Mesendoderm (in vitro differentiated cells): ENCODE results near the gene ALOX15.
A peak's percentile ranks its signal among the peaks of the same experiment; 100 is the strongest.

ENCODE experiments used
- DNase-seq: peaks from one replicate; pipeline ENCODE4 v3.0.0; 2013
- H2AK5ac ChIP-seq: 2 replicates; pipeline ENCODE4 v1.6.1; 2013; ENCODE audit warnings: low read length, inconsistent platforms
- H2BK120ac ChIP-seq: 2 replicates; pipeline ENCODE4 v1.6.1; 2013; ENCODE audit warnings: low read depth, mild to moderate bottlenecking, low read length, moderate library complexity, mixed read lengths
- H2BK15ac ChIP-seq: replicated peaks from 2 replicates; pipeline ENCODE4 v1.6.1; 2013; ENCODE audit warnings: low read depth, mild to moderate bottlenecking, moderate library complexity
- H2BK5ac ChIP-seq: 2 replicates; pipeline ENCODE4 v1.6.1; 2013; ENCODE audit warnings: low read length, inconsistent platforms
- H3K18ac ChIP-seq: 2 replicates; pipeline ENCODE4 v1.6.1; 2013; ENCODE audit warnings: mild to moderate bottlenecking, low read length, mixed read lengths
- H3K23ac ChIP-seq: one replicate; pipeline ENCODE4 v1.6.1; 2013; ENCODE audit warnings: low read length
- H3K27ac ChIP-seq: 2 replicates; pipeline ENCODE4 v1.5.1; 2013; ENCODE audit warnings: low read depth, mild to moderate bottlenecking, inconsistent platforms, low read length, moderate library complexity
- H3K27me3 ChIP-seq: 2 replicates; pipeline ENCODE4 v1.6.1; 2013; ENCODE audit warnings: low read length, control low read depth, mild to moderate bottlenecking, inconsistent platforms; ENCODE audit not compliant: insufficient read depth, poor library complexity
- H3K36me3 ChIP-seq: 2 replicates; pipeline ENCODE4 v1.6.1; 2013; ENCODE audit warnings: low read length, inconsistent platforms; ENCODE audit not compliant: control insufficient read depth, insufficient read depth
- H3K4ac ChIP-seq: one replicate; pipeline ENCODE4 v1.6.1; 2013; ENCODE audit warnings: low read depth, mild to moderate bottlenecking, low read length, moderate library complexity
- H3K4me1 ChIP-seq: 2 replicates; pipeline ENCODE4 v1.6.1; 2013; ENCODE audit warnings: low read depth, low read length, inconsistent platforms; ENCODE audit not compliant: control insufficient read depth
- H3K4me2 ChIP-seq: 2 replicates; pipeline ENCODE4 v1.6.1; 2013; ENCODE audit warnings: low read length
- H3K4me3 ChIP-seq: 2 replicates; pipeline ENCODE4 v1.5.1; 2013; ENCODE audit warnings: mild to moderate bottlenecking, low read length
- H3K56ac ChIP-seq: one replicate; pipeline ENCODE4 v1.6.1; 2013; ENCODE audit warnings: low read length
- H3K79me1 ChIP-seq: 2 replicates; pipeline ENCODE4 v1.6.1; 2013; ENCODE audit warnings: low read length, inconsistent platforms
- H3K79me2 ChIP-seq: 2 replicates; pipeline ENCODE4 v1.6.1; 2013; ENCODE audit warnings: mild to moderate bottlenecking, low read length; ENCODE audit not compliant: control insufficient read depth, insufficient read depth
- H3K9ac ChIP-seq: 2 replicates; pipeline ENCODE4 v1.6.1; 2013; ENCODE audit warnings: low read length, inconsistent platforms
- H4K5ac ChIP-seq: one replicate; pipeline ENCODE4 v1.6.1; 2013; ENCODE audit warnings: low read length
- H4K8ac ChIP-seq: one replicate; pipeline ENCODE4 v1.6.1; 2013; ENCODE audit warnings: low read depth, mild to moderate bottlenecking, control low read depth, low read length, moderate library complexity
- WGBS: extraction: QIAGEN DNeasy Blood & Tissue Kit; methylation state at CpG from one replicate; pipeline ENCODE4 v1.1.7; 2013; ENCODE audit warnings: low lambda C conversion rate, missing lambda C conversion rate; ENCODE audit not compliant: insufficient coverage; ENCODE audit errors: extremely low coverage; 5-methylcytosine and 5-hydroxymethylcytosine counted together

Gene ALOX15

DNA sequence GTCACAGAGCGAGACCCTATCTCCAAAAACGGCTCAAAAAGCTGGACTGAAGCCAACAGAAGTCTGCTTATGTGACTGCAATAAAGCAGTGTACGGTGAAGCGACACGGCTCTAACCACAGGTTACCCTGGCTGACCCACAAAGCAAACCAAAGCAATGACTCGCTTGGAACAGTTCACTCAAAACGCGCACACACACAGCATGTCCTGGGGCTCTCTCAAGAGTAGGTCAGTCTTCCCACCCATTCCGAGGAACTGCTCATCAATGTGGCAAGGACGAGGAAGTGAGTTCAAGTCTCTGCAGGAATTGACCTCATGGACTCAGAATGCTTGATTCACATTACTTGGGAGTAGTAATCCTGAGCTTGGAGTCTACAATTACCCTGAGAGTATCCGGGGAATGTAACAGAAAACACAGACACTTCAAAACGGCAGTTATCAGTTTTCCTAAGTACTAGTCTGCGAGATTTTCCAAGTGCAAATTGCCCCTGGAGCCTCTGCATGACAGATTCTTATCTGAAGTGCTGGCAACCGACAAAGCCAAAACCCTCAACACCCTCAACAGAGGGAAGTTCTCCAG lies 37.1 kb upstream of the ALOX15 start:
- no peak overlapping the region for H3K4ac ChIP-seq
- H3K56ac ChIP-seq: no peak overlapping the region
- no peaks in the 10 kb centered on the region for H3K4me1 ChIP-seq
- H3K36me3 ChIP-seq: peaks cover 25% of the 10 kb centered on the region
- no peaks in the 10 kb centered on the region for H3K79me1 ChIP-seq
- H2BK5ac ChIP-seq: no peak overlapping the region
- no peak overlapping the region for H3K9ac ChIP-seq
- H3K4me2 ChIP-seq: no peak overlapping the region
- no peak overlapping the region for H2BK15ac ChIP-seq
- H4K8ac ChIP-seq: no peak overlapping the region
- H2BK120ac ChIP-seq: no peak overlapping the region
- peak; percentile 70 for DNase-seq
- H4K5ac ChIP-seq: no peak overlapping the region
- WGBS: no CpG with 5 or more reads among the region's 14 CpGs
- H3K79me2 ChIP-seq: no peaks in the 10 kb centered on the region
- H2AK5ac ChIP-seq: no peak overlapping the region
- no peak overlapping the region for H3K18ac ChIP-seq
- H3K4me3 ChIP-seq: no peak overlapping the region
- no peak overlapping the region for H3K27ac ChIP-seq
- no peaks in the 10 kb centered on the region for H3K27me3 ChIP-seq
- H3K23ac ChIP-seq: no peak overlapping the region

DNA sequence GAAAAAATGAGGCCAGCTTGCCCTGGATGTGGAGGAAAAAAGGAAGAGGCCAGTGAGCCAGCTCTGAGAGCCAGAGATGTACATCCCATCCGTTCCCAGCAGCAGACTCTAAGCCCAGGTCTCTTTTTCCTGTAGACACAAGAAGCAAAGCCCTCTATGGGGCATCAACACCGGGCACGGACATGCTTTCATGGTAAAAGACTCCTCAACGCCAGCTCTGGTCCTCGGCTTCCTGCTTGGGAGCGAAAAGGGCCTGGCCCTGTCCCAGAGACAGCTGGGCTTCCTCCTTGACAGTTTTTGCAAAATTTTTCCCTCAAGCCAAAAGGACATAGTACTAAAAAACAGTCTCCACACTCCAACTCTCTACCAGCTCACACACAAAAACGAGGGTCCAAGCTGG lies 35.3 kb upstream of the ALOX15 start:
- Histone ChIP-seq H4K5ac (no peak overlapping the region), H3K4ac (no peak overlapping the region), H3K36me3 (peaks cover 27% of the 10 kb centered on the region), H3K27me3 (no peaks in the 10 kb centered on the region), H3K4me1 (no peaks in the 10 kb centered on the region), H3K79me2 (no peaks in the 10 kb centered on the region), H3K9ac (no peak overlapping the region), H3K27ac (no peak overlapping the region), H3K23ac (no peak overlapping the region), H2AK5ac (no peak overlapping the region), H2BK5ac (no peak overlapping the region), H2BK15ac (no peak overlapping the region), H3K4me3 (no peak overlapping the region), H4K8ac (no peak overlapping the region), H3K4me2 (no peak overlapping the region), H2BK120ac (no peak overlapping the region), H3K18ac (no peak overlapping the region), H3K79me1 (no peaks in the 10 kb centered on the region), H3K56ac (no peak overlapping the region)
- no peak for DNase-seq
- no CpG with 5 or more reads among the region's 7 CpGs for WGBS

DNA sequence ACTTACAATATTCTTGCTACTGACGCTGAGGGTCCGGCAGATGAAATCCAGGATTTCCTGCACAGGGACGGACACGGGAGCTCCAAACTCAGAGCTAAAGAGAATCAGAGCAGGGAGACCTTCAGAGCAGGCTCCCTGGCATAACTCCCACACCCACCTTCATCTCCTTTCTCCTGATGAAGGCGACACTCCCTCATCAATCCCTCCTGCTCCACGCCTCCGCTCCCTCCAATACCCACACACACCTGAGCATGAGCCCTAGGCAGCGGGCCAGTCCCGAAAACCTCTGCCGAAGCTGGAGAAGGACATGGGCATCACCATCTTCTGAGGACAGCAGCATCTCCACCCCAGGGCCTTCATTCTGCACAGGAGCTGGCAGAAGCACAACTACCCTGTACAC lies 34.3 kb upstream of the ALOX15 start:
- no peaks in the 10 kb centered on the region for H3K27me3 ChIP-seq
- no peak overlapping the region for H3K18ac ChIP-seq
- no peak overlapping the region for H3K4me3 ChIP-seq
- H2BK15ac ChIP-seq: no peak overlapping the region
- no peaks in the 10 kb centered on the region for H3K79me2 ChIP-seq
- no peak overlapping the region for H2BK5ac ChIP-seq
- no peak overlapping the region for H3K56ac ChIP-seq
- no peak overlapping the region for H3K4ac ChIP-seq
- no peaks in the 10 kb centered on the region for H3K79me1 ChIP-seq
- no peak overlapping the region for H2BK120ac ChIP-seq
- no peaks in the 10 kb centered on the region for H3K4me1 ChIP-seq
- WGBS: no CpG with 5 or more reads among the region's 10 CpGs
- no peak overlapping the region for H3K23ac ChIP-seq
- H2AK5ac ChIP-seq: no peak overlapping the region
- H3K9ac ChIP-seq: no peak overlapping the region
- H4K5ac ChIP-seq: no peak overlapping the region
- H3K27ac ChIP-seq: no peak overlapping the region
- H4K8ac ChIP-seq: no peak overlapping the region
- no peak overlapping the region for H3K4me2 ChIP-seq
- no peak for DNase-seq
- H3K36me3 ChIP-seq: peaks cover 26% of the 10 kb centered on the region

DNA sequence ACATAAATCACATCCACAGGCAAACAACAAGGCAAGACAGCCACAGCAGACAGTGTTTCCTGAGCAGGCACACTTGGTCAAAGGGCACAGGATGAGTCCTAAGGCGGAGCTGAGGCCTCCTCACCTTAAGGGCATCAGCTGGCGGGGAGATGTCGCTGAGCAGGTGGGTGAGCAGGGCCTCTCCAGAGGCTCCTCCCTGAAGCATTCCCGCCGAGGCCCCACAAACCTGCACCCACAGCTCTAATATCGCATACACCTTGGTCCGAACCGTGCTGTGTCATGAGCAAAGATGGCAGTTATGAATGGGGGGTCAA lies 33.2 kb upstream of the ALOX15 start:
- Histone ChIP-seq H3K27ac (no peak overlapping the region), H2BK120ac (no peak overlapping the region), H3K36me3 (peaks cover 28% of the 10 kb centered on the region), H3K23ac (no peak overlapping the region), H3K56ac (no peak overlapping the region), H3K18ac (no peak overlapping the region), H3K4ac (no peak overlapping the region), H3K4me1 (no peaks in the 10 kb centered on the region), H3K79me1 (no peaks in the 10 kb centered on the region), H4K5ac (no peak overlapping the region), H3K4me2 (no peak overlapping the region), H4K8ac (no peak overlapping the region), H3K4me3 (no peak overlapping the region), H2BK15ac (no peak overlapping the region), H3K79me2 (no peaks in the 10 kb centered on the region), H3K27me3 (no peaks in the 10 kb centered on the region), H2BK5ac (no peak overlapping the region), H2AK5ac (no peak overlapping the region), H3K9ac (no peak overlapping the region)
- DNase-seq: no peak
- no CpG with 5 or more reads among the region's 8 CpGs for whole genome bisulfite sequencing

DNA sequence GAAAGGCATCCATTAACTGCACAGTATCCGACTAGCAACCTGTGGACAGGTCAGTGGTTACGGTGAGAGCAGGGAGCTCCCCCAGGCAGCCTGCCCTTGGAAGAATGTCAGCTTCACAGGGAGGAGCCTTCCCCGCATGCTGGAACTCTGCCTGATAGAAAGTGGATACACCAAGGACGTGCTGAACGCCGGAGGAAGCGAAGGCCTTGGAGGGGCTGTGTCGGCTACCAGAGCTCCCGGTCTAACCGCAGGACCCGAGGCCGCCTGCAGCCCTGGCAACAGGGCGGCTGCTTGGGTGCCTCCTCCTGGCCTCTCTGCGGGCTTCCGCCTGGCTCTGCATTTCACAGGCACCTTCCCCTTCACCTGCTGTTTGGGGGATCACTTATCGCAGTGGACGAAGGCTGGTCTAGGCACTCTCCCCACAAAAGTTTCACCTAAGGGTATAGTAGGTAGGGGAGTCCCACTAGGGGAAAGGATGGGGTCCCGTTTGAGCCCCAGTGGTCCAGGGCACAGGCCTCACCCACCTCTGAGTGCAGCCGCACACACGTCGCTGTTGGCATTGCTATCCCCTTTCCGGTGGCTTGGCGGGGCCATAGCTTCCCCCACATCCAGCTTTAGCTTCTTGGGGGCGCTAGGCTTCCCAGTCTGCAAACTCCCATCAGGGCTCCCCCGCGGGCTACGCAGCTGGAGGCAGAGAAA lies 32.7 kb upstream of the ALOX15 start:
- Histone ChIP-seq H4K8ac (no peak overlapping the region), H3K9ac (no peak overlapping the region), H2AK5ac (no peak overlapping the region), H3K23ac (no peak overlapping the region), H3K4me1 (no peaks in the 10 kb centered on the region), H4K5ac (no peak overlapping the region), H2BK5ac (no peak overlapping the region), H3K27ac (no peak overlapping the region), H3K36me3 (peaks cover 28% of the 10 kb centered on the region), H3K27me3 (no peaks in the 10 kb centered on the region), H3K4me3 (no peak overlapping the region), H3K4me2 (no peak overlapping the region), H3K56ac (no peak overlapping the region), H3K79me1 (no peaks in the 10 kb centered on the region), H3K18ac (no peak overlapping the region), H2BK120ac (no peak overlapping the region), H3K79me2 (no peaks in the 10 kb centered on the region), H2BK15ac (no peak overlapping the region), H3K4ac (no peak overlapping the region)
- no peak for DNase-seq
- no CpG with 5 or more reads among the region's 27 CpGs for WGBS

DNA sequence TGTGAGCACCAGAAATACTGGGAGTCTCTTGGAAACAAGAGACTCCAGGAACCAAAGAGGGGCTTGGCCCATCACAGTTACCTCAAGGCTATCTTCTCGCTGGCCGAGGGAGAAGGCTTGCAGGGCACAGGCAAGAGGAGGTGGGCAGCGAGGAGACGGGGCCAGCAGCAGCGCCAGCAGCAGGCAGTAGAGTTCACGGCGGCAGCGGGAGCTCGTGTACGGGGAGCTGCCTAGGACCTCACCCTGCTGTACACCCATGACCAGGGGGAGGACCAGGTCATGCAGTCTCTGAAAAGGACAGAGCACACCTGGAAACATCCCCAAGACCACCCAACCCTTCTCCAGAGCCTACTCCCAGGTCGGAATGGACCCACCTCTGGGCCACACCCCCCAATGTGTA lies 31.7 kb upstream of the ALOX15 start:
- peaks cover 28% of the 10 kb centered on the region for H3K36me3 ChIP-seq
- WGBS: no CpG with 5 or more reads among the region's 11 CpGs

More for the DNA sequence above, 31.7 kb upstream of the ALOX15 start:
- H4K8ac ChIP-seq: no peak overlapping the region
- H3K79me2 ChIP-seq: no peaks in the 10 kb centered on the region
- H3K27me3 ChIP-seq: no peaks in the 10 kb centered on the region
- H3K79me1 ChIP-seq: no peaks in the 10 kb centered on the region
- no peak overlapping the region for H3K23ac ChIP-seq
- H2BK15ac ChIP-seq: no peak overlapping the region
- H4K5ac ChIP-seq: no peak overlapping the region
- H3K4me3 ChIP-seq: no peak overlapping the region
- H2BK5ac ChIP-seq: no peak overlapping the region
- no peak overlapping the region for H3K18ac ChIP-seq
- H3K4ac ChIP-seq: no peak overlapping the region
- H3K4me1 ChIP-seq: no peaks in the 10 kb centered on the region
- no peak overlapping the region for H3K27ac ChIP-seq
- no peak overlapping the region for H3K56ac ChIP-seq
- H2BK120ac ChIP-seq: no peak overlapping the region
- H3K4me2 ChIP-seq: no peak overlapping the region
- no peak overlapping the region for H3K9ac ChIP-seq
- DNase-seq: no peak
- H2AK5ac ChIP-seq: no peak overlapping the region
